Gastrocnemius medialis (tissue), 4 donors: ENCODE measurements around the gene CCDC127. TPM values are rescaled to one million over a fixed set of nuclear protein-coding genes. Genes with fewer than 3 reads are reported as not detected.

Experiments
- ATAC-seq, 2 donors: fragments of 150-250 bp; one replicate each; pipeline ENCODE4 v1.9.1; 2016
- DNase-seq, 2 donors: peaks; one replicate each; pipeline ENCODE4 v3.0.0-alpha.2; 2019
- H3K27ac ChIP-seq, 4 donors: fragments of 200-600 bp; sonication (generic); 1 replicate in 1 of 4; 2 replicates in 3 of 4; pipeline ENCODE4 v1.5.1; 2016 to 2018; ENCODE audit warnings: mild to moderate bottlenecking in 2 of 4, moderate library complexity in 1 of 4
- H3K27me3 ChIP-seq, 3 donors: fragments of 200-600 bp; sonication (generic) in 2 of 3; 1 replicate in 1 of 3; 2 replicates in 2 of 3; pipeline versions ENCODE4 v1.5.1 to v1.6.0; 2016 to 2019; ENCODE audit warnings: mild to moderate bottlenecking in 1 of 3, moderate library complexity in 1 of 3
- H3K36me3 ChIP-seq, 2 donors: fragments of 200-600 bp; sonication (generic) in 1 of 2; one replicate each; pipeline ENCODE4 v1.5.1; 2017 to 2018
- H3K4me1 ChIP-seq, 2 donors: fragments of 200-600 bp; sonication (generic) in 1 of 2; one replicate each; pipeline ENCODE4 v1.5.1; 2016 to 2017; ENCODE audit warnings: mild to moderate bottlenecking in 2 of 2
- H3K4me3 ChIP-seq, 4 donors: fragments of 200-600 bp; sonication (generic) in 3 of 4; 1 replicate in 1 of 4; 2 replicates in 3 of 4; pipeline ENCODE4 v1.5.1; 2016 to 2019; ENCODE audit warnings: mild to moderate bottlenecking in 2 of 4
- H3K9me3 ChIP-seq, 3 donors: fragments of 200-600 bp; sonication (generic) in 2 of 3; 1 replicate in 1 of 3; 2 replicates in 2 of 3; pipeline ENCODE4 v1.5.1; 2016 to 2019
- POLR2A ChIP-seq, 2 donors: fragments of 450-650 bp; IDR thresholded peaks; one replicate each; pipeline ENCODE4 v1.6.1; 2017; ENCODE audit warnings: antibody characterized with exemption in 2 of 2, mild to moderate bottlenecking in 2 of 2, moderate library complexity in 2 of 2
- in situ Hi-C, 4 donors: fragments of 200-750 bp; cut with MboI; loops; one replicate each; pipeline versions ENCODE4 v1.15.0 to v1.8.0; 2017; ENCODE audit warnings: low sequenced_read_pairs in 4 of 4
- intact Hi-C: fragments of 100-400 bp; cut with DNase I; formaldehyde crosslinking; loops from one replicate; pipeline ENCODE4 v1.15.1; 2023; ENCODE audit warnings: low total_unique reads
- total RNA-seq, 4 donors: library from RNA; depleted of rRNA; stranded (reverse); fragments of >200 nt; gene quantifications; one replicate each; pipeline versions ENCODE4 v1.1.0 to v1.2.3, GENCODE V29; 2016
- TF ChIP-seq, protein P1 (sequence below), 5 experiments: fragments of 450-650 bp in 3 of 5; fragments of 200-600 bp in 2 of 5; sonication (generic) in 2 of 5; IDR thresholded peaks in 4 of 5; conservative IDR thresholded peaks in 1 of 5; 1 replicate in 4 of 5; 2 replicates in 1 of 5; pipeline ENCODE4 v1.5.1; 2016 to 2019; ENCODE audit warnings: antibody characterized with exemption in 5 of 5, mild to moderate bottlenecking in 3 of 5, moderate library complexity in 3 of 5

The CCDC127 gene
- total RNA-seq, 4 donors from 2014 or later: 5.7 to 11.1 (median 7.8) TPM

DNA sequence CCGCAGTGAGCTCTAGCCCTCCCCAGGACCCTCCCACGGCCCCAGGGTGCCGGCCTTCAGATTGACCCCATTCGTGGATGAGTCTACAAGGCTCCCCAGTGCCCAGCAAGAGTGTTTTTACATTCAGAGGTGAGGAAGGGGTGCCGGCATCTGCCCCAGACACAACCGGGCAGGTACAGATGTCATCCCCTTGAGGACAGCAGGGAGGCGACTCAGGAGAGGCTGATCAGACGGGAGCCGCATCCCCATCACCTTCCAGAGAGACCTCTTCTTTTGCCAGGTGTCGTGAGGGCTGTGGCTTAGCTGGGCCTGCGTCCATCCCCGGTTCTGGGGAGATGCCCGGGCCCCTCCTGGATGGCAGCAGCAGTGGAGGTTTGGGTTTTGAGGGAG is 30.9 kb downstream of the CCDC127 start:
- H3K27me3 ChIP-seq: no peaks in the 10 kb centered on the region
- no peaks in the 10 kb centered on the region for H3K9me3 ChIP-seq
- no peaks in the 10 kb centered on the region for H3K36me3 ChIP-seq
- intact Hi-C loops: no loop called here
- in situ Hi-C loops: no loop called here
- H3K27ac ChIP-seq: no peak overlapping the region
- no peak overlapping the region for H3K4me3 ChIP-seq
- H3K4me1 ChIP-seq: peaks cover 36 to 44% of the 10 kb centered on the region in 2 donors
- DNase-seq (no peak), ATAC-seq (no peak)
- TF ChIP-seq POLR2A (IDR thresholded peaks at IDR 0.05): no peak
- TF ChIP-seq, protein P1, sequence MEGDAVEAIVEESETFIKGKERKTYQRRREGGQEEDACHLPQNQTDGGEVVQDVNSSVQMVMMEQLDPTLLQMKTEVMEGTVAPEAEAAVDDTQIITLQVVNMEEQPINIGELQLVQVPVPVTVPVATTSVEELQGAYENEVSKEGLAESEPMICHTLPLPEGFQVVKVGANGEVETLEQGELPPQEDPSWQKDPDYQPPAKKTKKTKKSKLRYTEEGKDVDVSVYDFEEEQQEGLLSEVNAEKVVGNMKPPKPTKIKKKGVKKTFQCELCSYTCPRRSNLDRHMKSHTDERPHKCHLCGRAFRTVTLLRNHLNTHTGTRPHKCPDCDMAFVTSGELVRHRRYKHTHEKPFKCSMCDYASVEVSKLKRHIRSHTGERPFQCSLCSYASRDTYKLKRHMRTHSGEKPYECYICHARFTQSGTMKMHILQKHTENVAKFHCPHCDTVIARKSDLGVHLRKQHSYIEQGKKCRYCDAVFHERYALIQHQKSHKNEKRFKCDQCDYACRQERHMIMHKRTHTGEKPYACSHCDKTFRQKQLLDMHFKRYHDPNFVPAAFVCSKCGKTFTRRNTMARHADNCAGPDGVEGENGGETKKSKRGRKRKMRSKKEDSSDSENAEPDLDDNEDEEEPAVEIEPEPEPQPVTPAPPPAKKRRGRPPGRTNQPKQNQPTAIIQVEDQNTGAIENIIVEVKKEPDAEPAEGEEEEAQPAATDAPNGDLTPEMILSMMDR (IDR thresholded peaks at IDR 0.05 in 4 of 5, conservative IDR thresholded peaks at IDR 0.05 in 1 of 5): no peak

DNA sequence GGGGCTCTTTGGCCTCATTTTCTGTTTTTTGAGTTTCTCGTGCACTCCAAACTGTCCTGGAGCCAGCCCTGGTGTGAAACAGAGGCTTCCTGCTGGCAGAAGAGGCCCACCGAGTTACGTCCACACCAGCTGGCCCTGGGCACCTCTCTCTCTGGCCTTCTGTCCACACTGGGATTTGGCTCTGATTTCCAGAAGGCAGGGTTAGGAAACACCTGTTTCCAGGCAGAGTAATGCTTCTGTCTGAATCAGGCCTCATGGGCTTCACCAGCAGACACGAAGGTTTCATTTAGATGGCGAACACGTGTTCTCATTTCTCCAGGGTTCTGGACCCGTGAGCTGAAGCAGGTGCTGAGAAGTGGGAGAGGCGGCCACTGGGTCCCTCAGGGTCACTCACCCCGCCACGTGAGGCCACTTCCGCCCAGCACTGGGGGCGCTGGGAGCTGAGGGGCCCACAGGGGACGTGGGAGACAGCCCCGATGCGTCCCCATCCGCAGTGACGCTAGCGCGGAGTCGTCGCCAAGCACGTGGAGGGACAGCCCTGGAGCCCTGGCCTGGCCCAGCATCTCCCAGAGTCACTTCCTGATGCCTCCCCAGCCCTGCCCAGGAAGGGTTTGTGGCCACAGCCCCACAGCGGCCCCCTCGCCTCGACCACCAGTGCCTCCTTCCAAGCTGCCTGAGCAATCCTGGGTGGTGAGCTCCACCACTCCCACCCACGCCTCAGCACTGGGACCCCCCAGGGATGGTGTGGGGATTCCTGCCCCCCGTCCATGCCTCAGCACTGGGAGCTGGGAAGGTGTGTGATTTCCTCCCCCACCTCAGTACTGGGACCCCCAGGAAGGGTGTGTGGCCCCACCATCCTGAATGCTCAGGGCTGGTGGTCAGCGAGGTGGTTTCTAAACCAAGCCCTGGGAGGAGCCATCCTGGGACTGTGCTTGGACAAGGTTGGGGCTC is 31.6 kb downstream of the CCDC127 start:
- H3K27ac ChIP-seq: no peak overlapping the region
- no peaks in the 10 kb centered on the region for H3K9me3 ChIP-seq
- DNase-seq: no peak
- TF ChIP-seq POLR2A (IDR thresholded peaks at IDR 0.05): no peak
- H3K4me1 ChIP-seq: peaks cover 29 to 37% of the 10 kb centered on the region in 2 donors
- no peak overlapping the region for H3K4me3 ChIP-seq
- in situ Hi-C loops: no loop called here
- H3K36me3 ChIP-seq: no peaks in the 10 kb centered on the region
- intact Hi-C loops: no loop called here
- no peaks in the 10 kb centered on the region for H3K27me3 ChIP-seq
- no peak for ATAC-seq

DNA sequence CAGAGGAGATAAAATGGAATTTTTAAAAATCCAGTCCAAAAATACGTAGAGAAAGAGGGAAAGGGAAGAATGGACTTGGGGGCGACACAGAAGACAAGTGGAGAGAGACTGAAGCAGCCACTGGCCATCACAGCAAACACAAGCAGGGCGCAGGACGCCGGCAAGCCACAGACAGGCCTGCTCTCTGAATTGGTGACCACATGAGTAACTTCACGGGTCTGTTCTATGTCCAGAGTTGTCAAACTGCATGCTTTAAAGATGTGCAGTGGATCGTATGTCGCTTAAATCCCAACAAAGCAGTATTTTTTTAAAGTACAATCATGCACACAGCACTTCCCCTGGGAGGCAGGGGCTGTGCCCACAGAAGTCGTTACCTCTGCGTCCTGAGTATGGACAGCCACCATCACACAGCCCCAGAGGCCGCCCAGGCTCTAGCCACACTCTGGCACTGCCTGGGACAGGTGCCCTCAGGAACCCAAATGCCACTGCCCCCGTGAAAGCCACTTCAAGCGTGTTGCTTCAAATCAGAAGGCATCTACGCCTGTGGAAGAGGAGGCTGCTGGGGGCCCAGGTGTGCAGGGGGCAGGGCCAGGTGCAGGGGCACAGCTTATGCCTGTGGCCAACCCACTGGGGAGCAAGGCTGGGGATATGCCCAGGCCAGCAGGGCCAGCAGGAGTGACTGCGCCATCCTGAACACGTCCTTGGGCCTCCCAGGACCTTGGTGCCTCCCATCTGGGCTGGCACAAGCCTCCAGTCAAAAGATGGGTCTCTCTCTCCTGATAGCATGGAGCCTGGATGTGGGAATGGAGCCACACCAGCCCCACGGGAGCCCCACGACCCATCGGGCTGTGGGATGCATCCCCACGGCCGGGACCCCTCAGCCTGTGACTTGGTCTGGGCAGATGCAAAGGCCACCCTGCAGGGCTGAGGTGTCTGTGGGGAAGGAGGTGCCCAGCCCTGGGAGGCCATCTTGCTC is 32.6 kb downstream of the CCDC127 start:
- no peak overlapping the region for H3K4me3 ChIP-seq
- peaks cover 0 to 1% (median 0%) of the 10 kb centered on the region in 3 donors for H3K27me3 ChIP-seq
- peaks cover 26 to 32% of the 10 kb centered on the region in 2 donors for H3K4me1 ChIP-seq
- no peak for ATAC-seq
- H3K36me3 ChIP-seq: no peaks in the 10 kb centered on the region
- in situ Hi-C loops (no loop called here), intact Hi-C loops (no loop called here)
- H3K27ac ChIP-seq: no peak overlapping the region
- no peak for DNase-seq
- TF ChIP-seq POLR2A (IDR thresholded peaks at IDR 0.05): no peak
- TF ChIP-seq, protein P1 (IDR thresholded peaks at IDR 0.05 in 4 of 5, conservative IDR thresholded peaks at IDR 0.05 in 1 of 5): no peak
- no peaks in the 10 kb centered on the region for H3K9me3 ChIP-seq

DNA sequence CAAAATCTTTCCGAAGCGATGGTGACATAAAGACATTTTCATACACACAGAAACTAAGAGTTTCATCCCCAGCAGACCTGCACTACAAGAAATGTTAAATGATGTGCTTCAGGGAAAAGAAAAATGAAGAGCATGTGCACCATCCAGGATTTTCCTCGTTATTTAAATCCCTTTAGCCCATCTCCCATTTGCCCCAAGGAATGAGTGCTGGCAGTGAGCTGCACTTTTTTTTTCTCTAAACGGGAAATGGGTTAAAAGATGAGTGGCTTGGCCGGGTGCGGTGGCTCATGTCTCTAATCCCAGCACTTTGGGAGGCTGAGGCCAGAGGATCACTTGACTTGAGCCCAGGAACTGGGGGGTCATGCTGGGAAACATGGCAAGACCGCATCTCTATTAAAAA is 33.5 kb downstream of the CCDC127 start:
- no peak for ATAC-seq
- in situ Hi-C loops (no loop called here), intact Hi-C loops (no loop called here)
- H3K36me3 ChIP-seq: no peaks in the 10 kb centered on the region
- H3K9me3 ChIP-seq: no peaks in the 10 kb centered on the region
- H3K4me1 ChIP-seq: peaks cover 20 to 24% of the 10 kb centered on the region in 2 donors
- H3K27ac ChIP-seq: no peak overlapping the region
- no peak overlapping the region for H3K4me3 ChIP-seq
- peaks cover 0 to 5% (median 0%) of the 10 kb centered on the region in 3 donors for H3K27me3 ChIP-seq
- no peak for TF ChIP-seq POLR2A (IDR thresholded peaks at IDR 0.05)
- TF ChIP-seq, protein P1 (IDR thresholded peaks at IDR 0.05 in 4 of 5, conservative IDR thresholded peaks at IDR 0.05 in 1 of 5): no peak
- no peak for DNase-seq
